ENCODE results near the gene PSMD4.

PSMD4 gene

DNA sequence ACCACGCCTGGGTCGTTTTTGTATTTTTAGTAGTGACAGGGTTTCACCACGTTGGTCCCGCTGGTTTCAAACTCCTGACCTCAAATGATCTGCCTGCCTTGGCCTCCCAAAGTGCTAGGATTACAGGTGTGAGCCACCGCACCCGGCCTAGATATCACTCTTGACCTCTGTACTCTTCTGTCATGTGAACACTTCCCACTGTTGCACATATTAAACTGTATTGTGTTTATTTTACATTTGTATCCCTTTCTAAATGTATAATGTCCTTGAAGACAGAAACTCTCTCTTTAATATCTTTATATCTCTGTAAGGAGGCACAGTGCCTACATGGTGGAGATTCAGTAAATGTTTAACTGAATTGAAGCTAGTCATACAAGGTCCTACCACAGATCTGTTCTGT, 19.3 kb upstream of the PSMD4 start:
- TF ChIP-seq, protein P1, sequence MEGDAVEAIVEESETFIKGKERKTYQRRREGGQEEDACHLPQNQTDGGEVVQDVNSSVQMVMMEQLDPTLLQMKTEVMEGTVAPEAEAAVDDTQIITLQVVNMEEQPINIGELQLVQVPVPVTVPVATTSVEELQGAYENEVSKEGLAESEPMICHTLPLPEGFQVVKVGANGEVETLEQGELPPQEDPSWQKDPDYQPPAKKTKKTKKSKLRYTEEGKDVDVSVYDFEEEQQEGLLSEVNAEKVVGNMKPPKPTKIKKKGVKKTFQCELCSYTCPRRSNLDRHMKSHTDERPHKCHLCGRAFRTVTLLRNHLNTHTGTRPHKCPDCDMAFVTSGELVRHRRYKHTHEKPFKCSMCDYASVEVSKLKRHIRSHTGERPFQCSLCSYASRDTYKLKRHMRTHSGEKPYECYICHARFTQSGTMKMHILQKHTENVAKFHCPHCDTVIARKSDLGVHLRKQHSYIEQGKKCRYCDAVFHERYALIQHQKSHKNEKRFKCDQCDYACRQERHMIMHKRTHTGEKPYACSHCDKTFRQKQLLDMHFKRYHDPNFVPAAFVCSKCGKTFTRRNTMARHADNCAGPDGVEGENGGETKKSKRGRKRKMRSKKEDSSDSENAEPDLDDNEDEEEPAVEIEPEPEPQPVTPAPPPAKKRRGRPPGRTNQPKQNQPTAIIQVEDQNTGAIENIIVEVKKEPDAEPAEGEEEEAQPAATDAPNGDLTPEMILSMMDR (conservative IDR thresholded peaks at IDR 0.05; ENCODE audit: low read depth, low read length) = no peak
- no peak overlapping the region for H3K4me3 ChIP-seq (ENCODE audit: low read depth, low read length)
- DNase-seq (ENCODE audit: low read depth) = no peak

GRCh38 chr1:151237678-151238466, 16.7 kb upstream of the PSMD4 start:
- TF ChIP-seq, protein P1 (conservative IDR thresholded peaks at IDR 0.05; ENCODE audit: low read depth, low read length) = no peak
- no peak for DNase-seq (ENCODE audit: low read depth)
- no peak overlapping the region for H3K4me3 ChIP-seq (ENCODE audit: low read depth, low read length)

DNA sequence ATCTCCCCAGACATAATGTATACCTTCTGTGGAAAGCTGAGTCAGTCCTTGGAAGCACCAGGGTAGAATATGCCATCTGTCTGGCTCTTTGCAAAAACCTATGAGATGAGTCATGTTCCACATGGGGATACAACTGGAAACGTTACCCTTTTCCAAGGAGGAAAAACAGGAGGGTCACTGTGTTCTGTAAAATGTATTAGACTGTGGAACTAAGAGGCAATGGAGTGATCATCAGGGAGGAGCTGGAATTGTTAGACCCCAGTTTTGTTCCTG, 16.1 kb upstream of the PSMD4 start:
- TF ChIP-seq, protein P1 (conservative IDR thresholded peaks at IDR 0.05; ENCODE audit: low read depth, low read length) = no peak
- peak; percentile 57 for DNase-seq (ENCODE audit: low read depth)
- H3K4me3 ChIP-seq (ENCODE audit: low read depth, low read length) = no peak overlapping the region

- TF ChIP-seq, protein P1 (conservative IDR thresholded peaks at IDR 0.05; ENCODE audit: low read depth, low read length) = no peak
Measured at GRCh38 chr1:151242442-151242841, 12.1 kb upstream of the PSMD4 start.

GRCh38 chr1:151243683-151244216, 10.8 kb upstream of the PSMD4 start:
- H3K4me3 ChIP-seq (ENCODE audit: low read depth, low read length) = no peak overlapping the region
- TF ChIP-seq, protein P1 (conservative IDR thresholded peaks at IDR 0.05; ENCODE audit: low read depth, low read length) = no peak
- DNase-seq (ENCODE audit: low read depth) = no peak

More at GRCh38 chr1:151242442-151242841, 12.1 kb upstream of the PSMD4 start:
- no peak overlapping the region for H3K4me3 ChIP-seq (ENCODE audit: low read depth, low read length)
- no peak for DNase-seq (ENCODE audit: low read depth)

- no peak for DNase-seq (ENCODE audit: low read depth)
- TF ChIP-seq, protein P1 (conservative IDR thresholded peaks at IDR 0.05; ENCODE audit: low read depth, low read length) = no peak
- no peak overlapping the region for H3K4me3 ChIP-seq (ENCODE audit: low read depth, low read length)
Measured at GRCh38 chr1:151246786-151247185, 7.7 kb upstream of the PSMD4 start.

Data from choroid plexus epithelial cell (primary cell).